ENCODE results near the gene FNDC5.

The FNDC5 gene

GRCh38 chr1:32896451-32896850 lies 25.7 kb upstream of the FNDC5 start:
- TF ChIP-seq CTCF (IDR thresholded peaks at IDR 0.05; ENCODE audit: control insufficient read depth, extremely low read depth, insufficient read depth) = no peak
- H3K4me3 ChIP-seq (ENCODE audit: low read depth, low read length) = no peak overlapping the region
- no peak for DNase-seq (ENCODE audit: low read depth)

- no peak for DNase-seq (ENCODE audit: low read depth)
- no peak for TF ChIP-seq CTCF (IDR thresholded peaks at IDR 0.05; ENCODE audit: control insufficient read depth, extremely low read depth, insufficient read depth)
- no peak overlapping the region for H3K4me3 ChIP-seq (ENCODE audit: low read depth, low read length)
Measured at GRCh38 chr1:32895325-32896215, 24.9 kb upstream of the FNDC5 start.

- DNase-seq (ENCODE audit: low read depth) = no peak
- TF ChIP-seq CTCF (IDR thresholded peaks at IDR 0.05; ENCODE audit: control insufficient read depth, extremely low read depth, insufficient read depth) = no peak
- H3K4me3 ChIP-seq (ENCODE audit: low read depth, low read length) = no peak overlapping the region
Measured at GRCh38 chr1:32894681-32895080, 24.0 kb upstream of the FNDC5 start.

- no peak for DNase-seq (ENCODE audit: low read depth)
- H3K4me3 ChIP-seq (ENCODE audit: low read depth, low read length) = no peak overlapping the region
- no peak for TF ChIP-seq CTCF (IDR thresholded peaks at IDR 0.05; ENCODE audit: control insufficient read depth, extremely low read depth, insufficient read depth)
Measured at GRCh38 chr1:32894019-32894600, 23.4 kb upstream of the FNDC5 start.

GRCh38 chr1:32893198-32894018 lies 22.7 kb upstream of the FNDC5 start:
- no peak for DNase-seq (ENCODE audit: low read depth)
- no peak overlapping the region for H3K4me3 ChIP-seq (ENCODE audit: low read depth, low read length)
- no peak for TF ChIP-seq CTCF (IDR thresholded peaks at IDR 0.05; ENCODE audit: control insufficient read depth, extremely low read depth, insufficient read depth)

GRCh38 chr1:32892368-32893197 lies 21.9 kb upstream of the FNDC5 start:
- no peak for DNase-seq (ENCODE audit: low read depth)
- H3K4me3 ChIP-seq (ENCODE audit: low read depth, low read length) = no peak overlapping the region
- TF ChIP-seq CTCF (IDR thresholded peaks at IDR 0.05; ENCODE audit: control insufficient read depth, extremely low read depth, insufficient read depth) = peak; percentile 24; the same call in 1 of the 2 replicates

All from LNCaP clone FGC (cell line).